NOMO-1 treated with DMSO at 0.1 percent for 48 hours (cell line): ENCODE results near the gene KRTAP4-7.
"Not testable (repeated sequence)": the region's sequence is repeated elsewhere in the genome, so short reads cannot be mapped to it uniquely, and the experiment has no call there.

Source experiments
- DNase-seq: peaks from one replicate; lab custom pipeline; 2025; ENCODE audit not compliant: unreplicated experiment; lab: John Stamatoyannopoulos, UW

KRTAP4-7 gene

DNA sequence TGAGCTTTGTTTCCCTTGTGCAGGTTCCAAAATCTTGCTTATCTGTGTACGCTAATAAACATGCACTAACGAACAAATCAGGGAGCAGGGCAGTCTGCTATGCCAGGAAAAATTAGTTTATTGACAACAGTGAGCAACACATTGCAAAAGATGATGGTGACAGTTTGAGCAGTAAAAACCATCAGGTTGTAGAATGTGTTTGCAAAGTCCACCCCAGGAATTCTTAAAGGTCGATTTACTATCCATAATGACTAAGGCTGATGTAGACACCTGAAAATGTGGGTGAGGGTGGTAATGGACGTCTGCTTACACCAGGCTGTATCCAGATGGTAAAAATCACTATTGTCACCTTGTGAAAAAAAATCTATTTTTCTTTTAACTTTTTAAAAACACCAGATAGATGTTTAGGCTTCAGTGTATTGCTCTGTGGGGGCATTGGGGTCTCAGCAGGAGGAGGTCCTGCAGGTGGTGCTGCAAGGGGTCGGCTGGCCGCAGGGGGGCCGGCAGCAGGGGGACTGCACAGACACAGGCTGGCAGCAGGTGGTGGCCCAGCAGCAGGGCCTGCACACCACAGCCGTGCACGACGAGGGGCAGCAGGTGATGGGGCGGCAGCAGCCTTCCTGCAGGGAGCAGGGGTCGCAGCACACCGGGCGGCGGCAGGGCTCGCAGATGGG is 18.8 kb upstream of the KRTAP4-7 start:
- not testable (repeated sequence) for DNase-seq

DNA sequence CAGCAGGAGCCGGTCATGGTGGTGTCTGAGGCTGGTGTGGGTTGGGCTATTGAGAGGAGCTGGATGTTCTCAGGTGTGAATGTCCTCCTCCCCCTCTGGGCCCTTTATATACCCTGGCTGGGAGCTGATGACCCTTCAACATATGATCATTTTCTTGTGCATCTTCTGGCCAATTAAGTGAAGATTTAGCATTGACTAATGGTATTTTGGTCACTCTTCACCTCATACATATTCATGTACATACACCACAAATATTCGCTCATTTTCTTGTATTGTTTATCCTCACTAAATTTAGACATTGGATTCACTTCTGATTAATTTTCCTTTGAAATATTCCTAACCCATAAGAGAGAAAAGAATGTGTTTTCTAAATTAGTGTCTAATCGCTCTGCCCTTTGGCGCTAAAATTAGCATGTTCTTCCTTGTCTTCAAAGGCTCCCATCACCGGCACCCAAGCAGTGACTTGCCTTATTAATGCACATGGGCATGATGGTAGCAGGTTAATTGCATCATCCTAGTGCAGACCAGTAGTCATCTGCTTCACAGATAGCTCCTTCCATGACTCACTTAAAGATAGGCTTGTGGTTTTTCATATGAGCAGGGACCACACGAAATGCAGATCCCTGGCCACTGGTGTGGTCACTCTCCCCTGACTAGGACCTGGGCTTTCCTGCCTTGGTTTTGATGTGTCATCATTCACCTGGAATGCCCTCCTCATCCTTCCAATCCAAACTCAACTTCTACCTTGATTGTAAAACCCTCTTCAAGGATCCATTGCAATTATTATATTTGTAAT is 17.9 kb upstream of the KRTAP4-7 start, which contains the start of gene KRTAP2-4:
Gene KRTAP2-4, minus strand, starts transcription at position 51 of the 796 bp plus-strand sequence. Its CDS starts 34 bp downstream, at position 17.
- DNase-seq, result peak; percentile 59

DNA sequence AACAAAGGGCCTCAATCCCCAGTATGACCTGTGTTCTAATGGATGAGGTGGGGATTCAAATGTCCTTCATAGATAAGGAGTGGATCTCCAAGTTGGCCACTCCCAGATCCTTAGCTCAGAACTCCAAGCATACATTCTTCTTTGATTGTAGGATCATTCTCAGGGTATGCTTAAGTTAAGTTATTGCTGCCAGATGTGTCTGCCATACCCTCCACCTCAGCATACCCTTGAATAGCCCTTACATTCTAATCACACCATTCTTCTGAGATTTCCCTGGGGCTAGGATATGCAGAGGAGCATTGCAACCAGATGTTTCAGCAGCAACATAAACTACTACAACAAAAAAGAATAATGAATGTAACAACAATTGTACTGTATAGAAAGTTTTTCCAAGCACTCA is 16.7 kb upstream of the KRTAP4-7 start:
- no peak for DNase-seq

DNA sequence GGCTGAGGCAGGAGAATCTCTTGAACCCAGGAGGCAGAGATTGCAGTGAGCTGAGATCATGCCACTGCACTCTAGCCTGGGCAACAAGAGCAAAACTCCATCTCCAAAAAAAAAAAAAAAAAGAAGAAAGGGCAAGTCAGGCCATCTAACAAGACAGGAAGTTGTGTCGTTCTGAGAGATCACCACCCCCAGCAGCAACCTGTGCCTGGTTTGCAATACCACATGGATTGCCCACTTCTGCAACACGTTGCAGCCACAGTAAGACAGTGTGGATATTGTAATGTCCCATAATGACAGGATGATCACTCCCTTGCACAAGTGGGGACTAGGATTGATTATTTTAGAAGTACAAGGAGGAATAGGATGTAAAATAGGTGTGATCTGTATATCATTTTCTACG is 14.9 kb upstream of the KRTAP4-7 start:
- peak; percentile 18 for DNase-seq

DNA sequence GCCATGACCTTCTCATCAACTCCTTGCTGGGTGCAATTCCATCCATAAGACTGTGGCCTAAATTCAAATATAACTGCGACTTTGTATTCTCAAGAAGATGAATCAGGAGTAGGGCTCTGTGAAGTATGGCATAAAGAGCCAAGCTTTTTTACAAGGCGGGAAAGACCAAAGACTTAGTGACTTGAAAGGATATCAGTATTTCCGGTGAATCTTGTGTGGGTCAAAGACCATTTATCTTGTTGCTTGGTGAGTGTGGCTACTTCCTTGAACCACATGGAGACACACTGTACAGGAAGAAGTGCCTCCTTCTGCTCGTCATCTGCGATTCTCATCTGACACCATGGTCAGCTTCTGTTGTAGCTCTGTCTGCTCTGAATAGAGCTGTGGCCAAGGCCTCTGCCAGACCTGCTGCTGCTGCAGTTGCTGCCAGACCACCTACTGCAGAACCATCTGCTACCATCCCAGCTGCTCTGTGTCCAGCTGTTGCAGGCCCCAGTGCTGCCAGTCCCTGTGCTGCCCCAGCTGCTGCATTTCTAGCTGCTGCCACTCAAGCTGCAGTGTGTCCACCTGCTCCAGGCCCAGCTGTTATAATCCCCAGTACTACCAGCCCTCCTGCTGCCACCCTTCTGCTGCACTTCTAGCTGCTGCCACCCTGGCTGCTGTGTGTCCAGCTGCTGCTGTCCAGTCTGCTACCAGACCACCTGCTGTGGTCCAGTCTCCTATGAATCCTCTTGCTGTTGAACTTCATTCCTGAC is 12.2 kb upstream of the KRTAP4-7 start:
- no peak for DNase-seq

DNA sequence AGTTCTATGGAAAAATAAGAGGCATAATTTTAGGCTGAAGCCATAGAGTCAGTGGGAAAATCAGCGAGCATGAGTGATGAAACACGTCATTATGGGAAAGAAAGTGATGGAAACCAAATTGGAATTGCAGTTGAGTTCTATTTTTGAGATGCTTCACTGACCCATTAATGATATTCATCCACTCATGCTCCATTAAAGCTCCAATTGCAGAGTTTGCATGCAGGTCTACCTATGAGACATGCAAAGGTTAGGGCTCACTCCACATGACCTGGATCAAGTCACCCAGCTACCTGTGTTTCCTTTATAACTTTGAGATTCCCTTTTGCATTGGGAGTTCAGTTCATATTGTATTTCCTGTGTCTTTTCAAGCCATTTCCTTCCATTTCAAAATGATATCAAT is 10.3 kb upstream of the KRTAP4-7 start:
- no peak for DNase-seq

DNA sequence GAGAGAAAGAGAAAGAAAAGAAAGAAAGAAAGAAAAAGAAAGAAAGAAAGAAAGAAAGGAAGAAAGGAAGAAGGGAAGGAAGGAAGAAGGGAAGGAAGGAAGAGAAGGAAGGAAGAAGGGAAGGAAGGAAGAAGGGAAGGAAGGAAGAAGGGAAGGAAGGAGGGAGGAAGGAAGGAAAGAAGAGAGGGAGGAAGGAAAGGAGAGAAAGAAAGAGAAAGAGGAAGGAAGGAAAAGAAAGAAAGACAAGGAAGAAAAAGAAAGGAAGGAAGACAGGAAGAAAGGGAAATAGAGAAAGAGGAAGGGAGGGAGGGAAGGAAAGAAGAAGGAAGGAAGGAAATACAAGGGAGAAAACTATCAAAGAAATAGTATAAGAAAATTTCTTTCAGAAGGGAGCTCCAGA is 7.2 kb upstream of the KRTAP4-7 start:
- DNase-seq, result no peak

DNA sequence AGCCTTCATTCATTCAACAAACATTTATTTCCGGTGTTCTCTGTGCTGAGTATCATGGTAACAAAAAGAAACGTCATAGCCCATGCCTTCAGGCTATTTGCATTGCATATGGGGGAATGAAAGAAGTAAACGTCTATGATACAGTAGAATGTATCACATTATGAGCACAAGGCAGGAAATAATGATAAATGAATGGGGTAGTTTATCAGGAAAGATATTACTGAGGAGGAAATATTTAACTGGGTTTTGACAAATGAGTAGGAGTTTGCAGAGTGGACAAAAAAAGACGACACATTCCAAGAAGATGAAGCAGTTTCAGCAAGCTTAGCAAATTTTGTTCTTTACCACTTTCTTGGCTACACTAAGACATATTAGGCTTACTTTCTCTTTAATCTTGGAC is 1.3 kb upstream of the KRTAP4-7 start:
- no peak for DNase-seq

DNA sequence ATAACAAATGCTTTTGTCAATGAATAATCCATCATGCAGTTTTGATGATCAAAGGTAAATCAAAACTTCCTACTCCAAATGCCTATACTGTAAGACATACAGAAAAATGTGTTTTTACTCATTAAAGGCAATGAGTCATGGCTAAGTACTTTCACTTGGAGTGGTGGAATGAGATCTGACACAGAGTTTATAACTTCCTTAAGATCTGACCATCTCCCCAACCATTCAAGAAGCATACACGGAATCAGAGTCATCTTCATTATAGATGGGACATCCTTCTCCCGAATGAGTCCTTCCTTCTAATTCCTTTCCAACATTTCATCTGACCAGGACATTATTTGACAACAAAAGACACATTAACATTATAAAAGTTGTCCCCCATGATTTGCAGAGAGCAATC is 523 bp upstream of the KRTAP4-7 start:
- not testable (repeated sequence) for DNase-seq

DNA sequence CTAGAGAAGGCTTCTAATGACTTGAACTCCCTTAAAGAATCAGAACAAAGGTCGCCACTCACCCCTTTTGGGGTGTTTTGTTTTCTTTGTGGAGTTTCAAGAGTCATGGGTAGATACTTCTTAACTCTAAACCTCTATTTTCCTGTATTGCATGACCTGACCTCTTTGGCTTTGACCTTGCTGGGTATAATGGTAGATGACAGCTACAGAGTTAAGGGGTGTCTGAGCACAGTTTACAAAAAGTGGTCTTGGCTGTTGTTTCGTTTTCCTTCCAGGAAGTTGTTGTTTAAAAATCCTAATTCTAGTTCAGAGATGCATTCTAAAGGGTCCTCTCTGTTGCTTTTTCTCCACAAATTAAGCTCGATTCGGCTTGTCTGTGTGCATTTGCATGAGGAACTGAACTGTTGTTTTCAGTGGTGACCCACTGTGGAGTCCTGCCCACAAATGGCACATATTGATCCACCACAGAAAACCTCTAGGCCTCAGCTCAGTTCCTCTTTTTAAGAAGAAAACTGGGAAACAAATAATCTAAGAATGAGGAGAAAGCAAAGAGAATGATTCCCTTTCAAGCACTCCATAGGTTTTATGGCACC is 4.9 kb downstream of the KRTAP4-7 start:
- peak; percentile 20 for DNase-seq

DNA sequence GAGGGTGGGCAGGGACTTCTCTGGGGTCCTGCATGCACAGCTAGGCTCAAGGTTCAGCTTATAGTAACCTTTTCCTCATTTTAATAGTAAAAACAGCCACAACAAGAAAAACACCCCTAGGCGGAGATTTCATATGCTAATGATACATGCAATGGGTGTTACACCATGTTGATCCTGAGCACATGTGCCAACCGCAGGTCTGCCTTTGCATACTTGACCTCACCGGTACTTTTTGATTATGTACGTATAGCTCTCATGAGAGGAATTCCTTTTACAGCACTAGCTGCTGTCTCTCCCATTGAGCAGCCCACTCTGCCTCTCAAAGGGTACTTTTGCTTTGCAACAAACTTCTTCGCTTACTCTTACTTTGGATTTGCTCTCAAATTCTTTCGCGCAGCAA is 12.1 kb downstream of the KRTAP4-7 start:
- no peak for DNase-seq

DNA sequence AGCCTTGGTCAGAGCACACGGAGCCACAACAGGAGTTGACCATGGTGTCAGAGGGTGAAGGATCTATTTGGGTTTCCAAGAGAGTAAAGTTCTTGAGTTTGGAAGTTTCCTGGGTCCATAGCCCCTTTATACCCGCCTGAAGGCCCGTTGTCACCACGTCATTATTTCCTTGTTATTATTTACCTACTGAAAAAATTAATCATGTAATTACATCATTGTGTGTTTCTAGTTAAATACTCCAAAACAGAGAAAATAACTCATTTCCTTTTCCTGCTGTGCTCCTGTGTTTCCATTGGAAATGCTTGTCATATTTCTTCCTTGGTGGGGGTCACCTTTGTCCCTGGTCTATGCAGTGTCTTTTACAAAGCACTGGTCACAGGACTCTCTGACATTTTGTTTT is 14.1 kb downstream of the KRTAP4-7 start, which contains the start of gene KRTAP4-8:
Gene KRTAP4-8, minus strand, starts transcription at position 101 of the 400 bp plus-strand sequence. Its CDS starts 58 bp downstream, at position 43.
- no peak for DNase-seq

DNA sequence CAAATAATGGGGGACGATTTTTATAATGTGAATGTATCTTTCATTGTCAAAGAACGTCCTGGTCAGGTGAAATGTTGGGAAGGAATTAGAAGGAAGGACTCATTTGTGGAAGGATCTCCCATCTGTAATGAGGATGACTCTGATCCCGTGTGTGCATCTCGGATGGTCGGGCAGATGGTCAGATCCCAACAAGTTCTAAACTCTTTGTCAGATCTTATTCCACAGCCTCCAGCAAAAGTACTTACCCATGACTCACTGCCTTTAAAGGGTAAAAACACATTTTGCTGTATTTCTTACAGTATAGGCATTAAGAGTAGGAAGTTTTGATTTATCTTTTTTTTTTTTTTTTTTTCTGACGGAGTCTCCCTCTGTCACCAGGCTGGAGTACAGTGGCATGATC is 14.5 kb downstream of the KRTAP4-7 start:
- no peak for DNase-seq

DNA sequence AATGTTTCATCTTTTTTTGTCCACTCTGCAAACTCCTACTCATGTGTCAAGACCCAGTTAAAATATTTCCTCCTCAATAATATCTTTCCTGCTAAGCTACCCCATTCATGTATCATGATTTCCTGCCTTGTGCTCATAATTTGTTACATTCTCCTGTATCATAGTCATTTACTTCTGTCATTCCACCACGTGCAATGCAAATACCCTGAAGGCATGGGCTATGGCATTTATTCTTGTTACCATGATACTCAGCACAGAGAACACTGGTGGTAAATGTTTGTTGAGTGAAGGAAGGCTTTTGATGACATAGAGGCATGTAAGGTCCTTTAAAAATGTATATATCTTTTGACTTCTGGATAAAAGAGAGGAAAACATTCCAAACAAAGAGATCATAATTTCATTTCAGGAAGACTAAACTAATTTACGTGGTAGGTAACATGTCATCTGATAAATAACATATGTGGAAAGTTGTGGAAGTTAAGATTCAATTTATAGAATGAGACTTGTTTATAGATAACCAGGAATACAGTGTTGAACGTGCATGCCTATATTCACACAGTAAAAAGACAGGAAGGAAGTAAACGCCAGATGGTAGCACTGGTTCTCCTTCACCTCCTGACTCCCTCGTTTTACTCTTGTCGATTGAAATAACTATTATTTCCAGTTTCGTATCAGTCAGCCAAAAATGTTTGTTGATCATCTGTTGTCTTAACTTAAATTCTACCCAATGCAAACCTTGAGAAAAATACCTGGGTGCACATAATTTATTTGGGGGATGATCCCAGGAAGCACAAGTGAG is 15.9 kb downstream of the KRTAP4-7 start:
- not testable (repeated sequence) for DNase-seq

DNA sequence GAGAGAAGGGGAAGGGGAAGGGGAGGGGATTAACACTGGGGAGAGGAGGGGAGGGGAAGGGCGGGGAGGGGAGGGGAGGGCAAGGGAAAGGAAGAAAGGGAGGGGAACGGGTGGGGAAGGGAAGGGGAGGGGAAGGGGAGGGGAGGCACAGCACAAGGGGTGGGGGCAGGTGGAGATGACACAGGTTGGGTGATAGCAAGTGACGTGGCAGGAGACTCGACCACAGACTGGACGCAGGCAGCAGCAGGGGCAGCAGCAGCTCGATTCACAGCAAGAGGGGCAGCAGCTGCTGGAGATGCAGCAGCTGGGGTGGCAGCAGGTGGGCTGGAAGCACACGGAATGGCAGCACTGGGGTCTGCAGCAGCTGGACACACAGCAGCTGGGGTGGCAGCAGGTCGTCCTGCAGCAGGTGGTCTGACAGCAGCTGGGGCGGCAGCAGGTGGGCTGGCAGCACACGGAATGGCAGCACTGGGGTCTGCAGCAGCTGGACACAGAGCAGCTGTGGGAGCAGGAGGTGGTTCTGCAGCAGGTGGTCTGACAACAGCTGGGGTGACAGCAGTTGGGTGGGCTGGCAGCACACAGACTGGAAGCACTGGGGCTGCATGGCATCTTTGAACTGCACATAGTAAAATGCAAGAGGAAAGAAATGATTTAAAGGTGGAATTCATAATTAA is 17.8 kb downstream of the KRTAP4-7 start, which contains the start of gene KRTAP4-16:
Gene KRTAP4-16, minus strand, starts transcription at position 624 of the 674 bp plus-strand sequence. Its CDS starts 0 bp downstream, at position 624.
- DNase-seq, result no peak

DNA sequence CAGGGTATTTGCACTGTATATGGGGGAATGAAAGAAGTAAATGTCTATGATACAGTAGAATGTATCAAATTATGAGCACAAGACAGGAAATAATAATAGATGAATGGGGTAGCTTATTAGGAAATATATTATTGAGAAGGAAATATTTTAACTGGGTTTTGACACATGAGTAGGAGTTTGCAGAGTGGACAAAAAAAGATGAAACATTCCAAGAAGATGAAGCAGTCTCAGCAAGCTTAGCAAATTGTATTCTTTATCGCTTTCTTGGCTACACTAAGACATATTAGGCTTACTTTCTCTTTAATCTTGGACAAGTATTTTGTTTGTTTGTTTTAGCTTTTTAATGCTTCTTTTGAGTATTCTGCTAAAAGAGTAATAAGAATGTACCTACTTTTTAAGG is 19.9 kb downstream of the KRTAP4-7 start:
- no peak for DNase-seq

DNA sequence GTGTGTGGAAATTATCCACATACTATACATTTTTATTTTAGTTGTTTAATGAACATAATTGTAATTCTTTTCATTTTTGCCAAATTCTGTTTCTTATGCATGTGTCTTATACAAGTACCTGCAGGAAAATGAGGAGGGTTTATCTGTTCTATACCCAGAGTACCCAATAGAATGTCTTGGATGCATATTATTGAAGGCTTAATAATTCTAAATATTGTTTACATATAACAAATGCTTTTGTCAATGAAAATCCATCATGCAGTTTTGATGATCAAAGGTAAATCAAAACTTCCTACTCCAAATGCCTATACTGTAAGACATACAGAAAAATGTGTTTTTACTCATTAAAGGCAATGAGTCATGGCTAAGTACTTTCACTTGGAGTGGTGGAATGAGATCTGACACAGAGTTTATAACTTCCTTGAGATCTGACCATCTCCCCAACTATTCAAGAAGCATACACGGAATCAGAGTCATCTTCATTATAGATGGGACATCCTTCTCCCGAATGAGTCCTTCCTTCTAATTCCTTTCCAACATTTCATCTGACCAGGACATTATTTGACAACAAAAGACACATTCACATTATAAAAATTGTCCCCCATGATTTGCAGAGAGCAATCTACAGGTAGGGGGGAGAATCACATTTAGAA is 20.6 kb downstream of the KRTAP4-7 start:
- not testable (repeated sequence) for DNase-seq

DNA sequence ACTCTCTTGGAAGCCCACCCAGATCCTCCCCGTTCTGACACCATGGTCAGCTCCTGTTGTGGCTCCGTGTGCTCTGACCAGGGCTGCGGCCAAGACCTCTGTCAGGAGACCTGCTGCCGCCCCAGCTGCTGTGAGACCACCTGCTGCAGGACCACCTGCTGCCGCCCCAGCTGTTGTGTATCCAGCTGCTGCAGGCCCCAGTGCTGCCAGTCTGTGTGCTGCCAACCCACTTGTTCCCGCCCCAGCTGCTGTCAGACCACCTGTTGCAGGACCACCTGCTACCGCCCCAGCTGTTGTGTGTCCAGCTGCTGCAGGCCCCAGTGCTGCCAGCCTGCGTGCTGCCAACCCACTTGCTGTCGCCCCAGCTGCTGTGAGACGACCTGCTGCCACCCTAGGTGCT is 21.4 kb downstream of the KRTAP4-7 start, which contains the start of gene KRTAP4-9:
Gene KRTAP4-9, plus strand, starts transcription at position 43 of the 400 bp plus-strand sequence. Its CDS starts 0 bp downstream, at position 43.
- not testable (repeated sequence) for DNase-seq

DNA sequence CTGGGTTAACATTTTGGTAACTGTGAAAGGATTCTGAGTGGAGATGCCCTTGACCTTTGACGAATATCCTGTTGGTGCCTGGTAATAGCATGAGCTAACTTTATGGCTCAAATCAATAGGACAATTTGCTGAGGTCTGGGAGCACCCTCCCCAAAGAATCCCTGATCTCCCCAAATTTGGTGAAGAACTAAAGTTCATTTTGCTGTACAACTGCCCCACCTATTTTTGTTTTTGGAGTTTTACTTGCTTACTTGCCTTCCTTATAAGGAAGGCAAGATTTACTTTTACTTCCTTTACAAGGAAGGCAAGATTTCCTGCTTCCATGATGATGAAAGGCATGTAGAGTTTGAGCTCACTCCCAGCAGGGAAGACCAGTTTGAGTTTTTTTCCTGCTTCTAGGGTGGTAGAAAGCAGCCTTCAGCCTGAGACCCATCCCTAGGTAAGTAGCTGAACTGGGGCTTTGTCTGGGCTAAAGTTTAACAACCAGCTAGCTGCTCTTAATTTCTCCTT is 24.0 kb downstream of the KRTAP4-7 start:
- DNase-seq, result no peak
